ENCODE data around the gene SKAP1.

- no peak for TF ChIP-seq EZH2 (IDR thresholded peaks at IDR 0.05; ENCODE audit: low read depth)
- TF ChIP-seq, protein P1, sequence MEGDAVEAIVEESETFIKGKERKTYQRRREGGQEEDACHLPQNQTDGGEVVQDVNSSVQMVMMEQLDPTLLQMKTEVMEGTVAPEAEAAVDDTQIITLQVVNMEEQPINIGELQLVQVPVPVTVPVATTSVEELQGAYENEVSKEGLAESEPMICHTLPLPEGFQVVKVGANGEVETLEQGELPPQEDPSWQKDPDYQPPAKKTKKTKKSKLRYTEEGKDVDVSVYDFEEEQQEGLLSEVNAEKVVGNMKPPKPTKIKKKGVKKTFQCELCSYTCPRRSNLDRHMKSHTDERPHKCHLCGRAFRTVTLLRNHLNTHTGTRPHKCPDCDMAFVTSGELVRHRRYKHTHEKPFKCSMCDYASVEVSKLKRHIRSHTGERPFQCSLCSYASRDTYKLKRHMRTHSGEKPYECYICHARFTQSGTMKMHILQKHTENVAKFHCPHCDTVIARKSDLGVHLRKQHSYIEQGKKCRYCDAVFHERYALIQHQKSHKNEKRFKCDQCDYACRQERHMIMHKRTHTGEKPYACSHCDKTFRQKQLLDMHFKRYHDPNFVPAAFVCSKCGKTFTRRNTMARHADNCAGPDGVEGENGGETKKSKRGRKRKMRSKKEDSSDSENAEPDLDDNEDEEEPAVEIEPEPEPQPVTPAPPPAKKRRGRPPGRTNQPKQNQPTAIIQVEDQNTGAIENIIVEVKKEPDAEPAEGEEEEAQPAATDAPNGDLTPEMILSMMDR (conservative IDR thresholded peaks at IDR 0.05) = no peak
Measured at GRCh38 chr17:48195910-48196309, 234.1 kb downstream of the SKAP1 start.
